RWPE2 (cell line): ENCODE results near the gene SPECC1.

Experiments used
- ATAC-seq: fragments of 200-7000 bp; cut with Tn5 transposase; 3 replicates; pipeline ENCODE4 v1.9.1; 2021; ENCODE audit warnings: low read depth
- DNase-seq: peaks from one replicate; pipeline ENCODE4 v3.0.0-alpha.2; 2020; ENCODE audit warnings: low spot score
- H3K27ac ChIP-seq: fragments of 450-650 bp; 2 replicates; pipeline ENCODE4 v1.5.1; 2017; ENCODE audit warnings: mild to moderate bottlenecking; ENCODE audit not compliant: poor library complexity, severe bottlenecking
- H3K27me3 ChIP-seq: fragments of 250-450 bp; sonication (Bioruptor Pico); 2 replicates; pipeline ENCODE4 v1.5.1; 2021; ENCODE audit warnings: mild to moderate bottlenecking, moderate library complexity; ENCODE audit not compliant: insufficient read depth, poor library complexity, severe bottlenecking
- H3K36me3 ChIP-seq: fragments of 250-450 bp; sonication (Bioruptor Pico); 2 replicates; pipeline ENCODE4 v1.5.1; 2020; ENCODE audit warnings: low read depth, mild to moderate bottlenecking, moderate library complexity
- H3K4me1 ChIP-seq: fragments of 250-450 bp; sonication (Bioruptor Pico); 2 replicates; pipeline ENCODE4 v1.5.1; 2021; ENCODE audit warnings: mild to moderate bottlenecking, moderate library complexity; ENCODE audit not compliant: insufficient read depth, poor library complexity, severe bottlenecking
- H3K4me3 ChIP-seq: fragments of 250-450 bp; sonication (Bioruptor Pico); 2 replicates; pipeline ENCODE4 v1.5.1; 2021; ENCODE audit warnings: mild to moderate bottlenecking, moderate library complexity; ENCODE audit not compliant: severe bottlenecking
- H3K9me3 ChIP-seq: fragments of 250-450 bp; sonication (Bioruptor Pico); 2 replicates; pipeline ENCODE4 v1.5.1; 2021; ENCODE audit warnings: mild to moderate bottlenecking, moderate library complexity; ENCODE audit not compliant: severe bottlenecking
- CTCF ChIP-seq: fragments of 450-650 bp; IDR thresholded peaks from one replicate; pipeline ENCODE4 v1.5.1; 2017; ENCODE audit warnings: mild to moderate bottlenecking, moderate library complexity; ENCODE audit not compliant: poor library complexity, severe bottlenecking

SPECC1 gene

DNA sequence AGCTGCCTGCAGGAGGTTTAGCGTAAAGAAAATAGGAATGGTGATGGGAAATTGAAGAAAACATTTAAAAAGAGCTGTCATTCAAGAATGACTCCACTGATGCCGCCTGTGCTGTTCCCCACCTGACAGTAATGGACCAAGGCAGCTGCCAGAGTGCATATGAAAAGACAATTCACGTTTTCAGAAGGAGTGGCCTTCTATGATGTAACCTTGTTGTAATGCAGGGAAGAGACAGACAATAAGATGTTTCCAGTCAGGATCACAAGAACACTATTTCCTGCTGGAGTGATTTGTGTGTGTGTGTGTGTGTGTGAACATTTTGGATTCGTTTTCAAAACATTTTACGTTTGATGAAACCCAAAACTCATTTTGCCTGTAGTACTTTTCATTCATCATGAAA is 254.4 kb downstream of the SPECC1 start:
- peaks cover 22% of the 10 kb centered on the region for H3K4me1 ChIP-seq
- no peak for TF ChIP-seq CTCF
- H3K9me3 ChIP-seq, result no peaks in the 10 kb centered on the region
- peak overlapping the region; percentile 67 for H3K27ac ChIP-seq
- peak; percentile 89 for ATAC-seq
- peaks cover 25% of the 10 kb centered on the region for H3K36me3 ChIP-seq
- H3K27me3 ChIP-seq, result no peaks in the 10 kb centered on the region
- DNase-seq, result no peak
- no peak overlapping the region for H3K4me3 ChIP-seq

DNA sequence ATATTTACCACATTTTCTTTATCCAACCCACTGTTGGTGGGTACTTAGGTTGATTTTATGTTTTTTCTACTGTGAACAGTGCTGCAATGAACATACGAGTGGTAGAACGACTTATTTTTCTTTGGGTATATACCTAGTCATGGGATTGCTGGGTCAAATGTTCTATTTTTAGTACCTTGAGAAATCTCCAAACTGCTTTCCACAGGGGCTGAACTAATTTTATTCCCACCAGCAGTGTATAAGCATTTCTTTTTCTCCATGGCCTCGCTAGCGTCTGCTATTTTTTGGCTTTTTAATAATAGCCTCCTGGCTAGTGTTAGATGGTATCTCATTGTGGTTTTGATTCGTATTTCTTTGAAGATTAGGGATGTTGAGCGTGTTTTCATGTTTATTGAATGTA is 255.8 kb downstream of the SPECC1 start:
- no peaks in the 10 kb centered on the region for H3K27me3 ChIP-seq
- ATAC-seq, result no peak

GRCh38 chr17:20266806-20267458 is 257.8 kb downstream of the SPECC1 start:
- Histone ChIP-seq H3K9me3 (no peaks in the 10 kb centered on the region), H3K4me1 (peaks cover 22% of the 10 kb centered on the region), H3K36me3 (peaks cover 5% of the 10 kb centered on the region), H3K4me3 (no peak overlapping the region), H3K27me3 (no peaks in the 10 kb centered on the region), H3K27ac (peak overlapping the region; percentile 23)
- TF ChIP-seq CTCF, result no peak
- ATAC-seq (peak; percentile 77), DNase-seq (no peak)

More for the DNA sequence above, 255.8 kb downstream of the SPECC1 start:
- Histone ChIP-seq H3K4me3 (no peak overlapping the region), H3K36me3 (peaks cover 11% of the 10 kb centered on the region), H3K9me3 (no peaks in the 10 kb centered on the region), H3K27ac (no peak overlapping the region), H3K4me1 (peaks cover 22% of the 10 kb centered on the region)
- no peak for TF ChIP-seq CTCF
- no peak for DNase-seq

DNA sequence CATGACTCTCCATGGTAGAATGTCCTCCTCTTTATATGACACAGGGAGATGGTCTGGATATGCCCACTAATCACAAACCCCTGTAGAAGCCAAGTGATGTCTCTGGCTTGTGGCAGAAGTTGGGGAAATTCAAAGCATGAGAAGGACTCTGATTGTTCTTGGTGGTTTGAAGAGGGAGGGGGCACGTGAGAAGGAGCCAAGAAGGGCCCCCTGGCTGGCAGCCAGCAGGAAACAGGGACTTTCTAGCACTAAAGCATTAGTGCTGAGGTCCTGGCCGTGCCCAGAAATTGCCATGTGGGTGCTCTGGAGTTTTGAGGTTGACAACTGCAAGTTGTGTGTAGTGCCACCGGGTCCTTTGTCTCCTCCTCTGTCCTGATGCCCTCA is 258.3 kb downstream of the SPECC1 start:
- H3K27ac ChIP-seq, result peak overlapping the region; percentile 23
- no peaks in the 10 kb centered on the region; the same call in 1 of the 2 replicates for H3K36me3 ChIP-seq
- no peak for TF ChIP-seq CTCF
- no peaks in the 10 kb centered on the region for H3K27me3 ChIP-seq
- H3K9me3 ChIP-seq, result no peaks in the 10 kb centered on the region
- no peak overlapping the region for H3K4me3 ChIP-seq
- no peak for DNase-seq
- ATAC-seq, result peak; percentile 19; the same call in 2 of the 3 replicates
- peaks cover 22% of the 10 kb centered on the region for H3K4me1 ChIP-seq

GRCh38 chr17:20270369-20270768 is 261.2 kb downstream of the SPECC1 start:
- Histone ChIP-seq H3K9me3 (no peaks in the 10 kb centered on the region), H3K27me3 (no peaks in the 10 kb centered on the region), H3K4me1 (peaks cover 9% of the 10 kb centered on the region), H3K36me3 (0 out of 2 replicates have a peak, but pooled peaks cover 3% of the 10 kb centered on the region), H3K27ac (no peak overlapping the region), H3K4me3 (no peak overlapping the region)
- no peak for TF ChIP-seq CTCF
- ATAC-seq (no peak), DNase-seq (no peak)
